ENCODE results near the gene RAP2B. TPM values are rescaled to one million over a fixed set of nuclear protein-coding genes. Genes with fewer than 3 reads are reported as not detected.
A peak's percentile ranks its signal among the peaks of the same experiment; 100 is the strongest.
"Not testable (repeated sequence)": the region's sequence is repeated elsewhere in the genome, so short reads cannot be mapped to it uniquely, and the experiment has no call there.

The RAP2B gene
- total RNA-seq, 2 experiments from 2014 or later, result 10.4 TPM

DNA sequence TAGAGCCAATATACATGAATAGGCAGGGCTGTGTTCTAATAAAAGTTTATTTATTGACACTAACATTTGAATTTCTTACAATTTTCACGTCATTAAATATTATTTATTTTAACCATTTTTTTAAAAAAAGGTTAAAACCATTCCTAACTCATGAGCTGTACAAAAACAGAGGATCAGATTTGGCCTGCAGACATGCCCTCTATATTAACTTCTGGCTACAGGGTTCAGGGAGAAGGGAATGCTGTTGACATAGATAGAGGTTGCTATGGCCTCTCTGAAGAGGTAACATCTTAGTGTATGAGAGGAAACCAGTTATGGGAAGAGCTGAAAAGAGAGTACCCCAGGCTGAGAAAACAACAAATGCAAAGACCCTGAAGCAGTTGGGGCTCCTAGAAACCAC lies 19.1 kb upstream of the RAP2B start:
- Mint-ChIP-seq H3K36me3 (ENCODE audit: low read depth) (no peaks in the 10 kb centered on the region), H3K4me3 (no peak overlapping the region), H3K27ac (no peak overlapping the region), H3K4me1 (peaks cover 29% of the 10 kb centered on the region), H3K9me3 (ENCODE audit: low read depth) (no peaks in the 10 kb centered on the region), H3K27me3 (no peaks in the 10 kb centered on the region)
- intact Hi-C loops (cut with DNase I, micrococcal nuclease), result no loop called here
- ChIA-PET POLR2A (no interaction called here), CTCF (interaction anchor here (0.6 to 1.2 kb wide), 3 partner anchors 19 to 253 kb away, joined by 3 to 4 read pairs (median 3); no protein-coding TSS in a partner anchor)
- DNase-seq (no peak), ATAC-seq (no peak)

- POLR2A ChIA-PET, result no interaction called here
- intact Hi-C loops (cut with DNase I, micrococcal nuclease), result no loop called here
- DNase-seq, result no peak
- no peak for ATAC-seq
- H3K9me3 Mint-ChIP-seq (ENCODE audit: low read depth), result peaks cover 2% of the 10 kb centered on the region
- CTCF ChIA-PET, result no interaction called here
- H3K27ac Mint-ChIP-seq, result no peak overlapping the region
- peaks cover 18% of the 10 kb centered on the region for H3K4me1 Mint-ChIP-seq
- no peak overlapping the region for H3K4me3 Mint-ChIP-seq
- H3K36me3 Mint-ChIP-seq (ENCODE audit: low read depth), result no peaks in the 10 kb centered on the region
- no peaks in the 10 kb centered on the region for H3K27me3 Mint-ChIP-seq
These were observed 18.0 kb upstream of the RAP2B start for GRCh38 chr3:153144071-153144470.

DNA sequence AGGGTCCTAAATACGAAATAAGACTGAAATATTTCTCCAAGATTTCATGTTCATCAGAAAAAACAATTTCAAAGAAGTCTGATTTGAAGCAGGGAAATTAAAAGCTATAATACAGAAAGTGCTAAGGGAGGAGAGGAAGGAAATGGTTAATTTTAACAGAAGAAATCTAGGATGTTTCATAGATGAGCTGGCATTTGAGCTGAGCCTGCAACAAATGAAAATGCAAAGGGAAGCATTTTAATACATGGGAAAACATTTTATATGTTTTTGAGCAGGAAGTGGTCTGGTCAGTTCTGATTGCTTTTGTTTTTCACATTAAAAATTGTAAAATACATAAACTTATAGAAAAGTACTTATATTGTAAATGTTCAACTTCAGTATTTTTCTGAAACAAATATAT lies 17.2 kb upstream of the RAP2B start:
- Mint-ChIP-seq H3K4me1 (peaks cover 13% of the 10 kb centered on the region), H3K27me3 (no peaks in the 10 kb centered on the region), H3K27ac (no peak overlapping the region), H3K9me3 (ENCODE audit: low read depth) (peaks cover 2% of the 10 kb centered on the region), H3K36me3 (ENCODE audit: low read depth) (no peaks in the 10 kb centered on the region), H3K4me3 (no peak overlapping the region)
- no peak for ATAC-seq
- no peak for DNase-seq
- intact Hi-C loops (cut with DNase I, micrococcal nuclease), result no loop called here
- ChIA-PET CTCF (no interaction called here), POLR2A (no interaction called here)

DNA sequence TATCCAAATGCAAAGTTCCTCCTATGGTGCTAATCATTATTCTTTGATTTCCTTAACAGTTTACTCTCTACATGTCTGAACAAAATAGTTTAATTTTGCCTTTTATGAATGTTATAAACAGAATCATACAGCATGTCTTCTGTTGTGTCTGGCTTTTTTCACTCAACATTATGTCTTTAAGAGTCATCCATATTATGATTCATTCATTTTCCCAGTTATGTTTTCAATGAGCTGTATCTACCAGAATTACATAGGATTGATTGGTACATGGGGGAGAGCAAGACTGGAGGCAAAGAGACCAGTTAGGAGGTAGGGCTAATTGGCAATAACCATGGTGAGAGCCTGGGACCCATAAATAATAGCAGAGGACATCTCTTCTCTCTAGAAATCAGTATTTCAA lies 16.6 kb upstream of the RAP2B start:
- Mint-ChIP-seq H3K27me3 (no peaks in the 10 kb centered on the region), H3K4me1 (peaks cover 10% of the 10 kb centered on the region), H3K27ac (no peak overlapping the region), H3K4me3 (no peak overlapping the region), H3K36me3 (ENCODE audit: low read depth) (no peaks in the 10 kb centered on the region), H3K9me3 (ENCODE audit: low read depth) (peaks cover 2% of the 10 kb centered on the region)
- ATAC-seq (peak; percentile 63), DNase-seq (no peak)
- ChIA-PET POLR2A (no interaction called here), CTCF (no interaction called here)
- intact Hi-C loops (cut with DNase I, micrococcal nuclease), result no loop called here

DNA sequence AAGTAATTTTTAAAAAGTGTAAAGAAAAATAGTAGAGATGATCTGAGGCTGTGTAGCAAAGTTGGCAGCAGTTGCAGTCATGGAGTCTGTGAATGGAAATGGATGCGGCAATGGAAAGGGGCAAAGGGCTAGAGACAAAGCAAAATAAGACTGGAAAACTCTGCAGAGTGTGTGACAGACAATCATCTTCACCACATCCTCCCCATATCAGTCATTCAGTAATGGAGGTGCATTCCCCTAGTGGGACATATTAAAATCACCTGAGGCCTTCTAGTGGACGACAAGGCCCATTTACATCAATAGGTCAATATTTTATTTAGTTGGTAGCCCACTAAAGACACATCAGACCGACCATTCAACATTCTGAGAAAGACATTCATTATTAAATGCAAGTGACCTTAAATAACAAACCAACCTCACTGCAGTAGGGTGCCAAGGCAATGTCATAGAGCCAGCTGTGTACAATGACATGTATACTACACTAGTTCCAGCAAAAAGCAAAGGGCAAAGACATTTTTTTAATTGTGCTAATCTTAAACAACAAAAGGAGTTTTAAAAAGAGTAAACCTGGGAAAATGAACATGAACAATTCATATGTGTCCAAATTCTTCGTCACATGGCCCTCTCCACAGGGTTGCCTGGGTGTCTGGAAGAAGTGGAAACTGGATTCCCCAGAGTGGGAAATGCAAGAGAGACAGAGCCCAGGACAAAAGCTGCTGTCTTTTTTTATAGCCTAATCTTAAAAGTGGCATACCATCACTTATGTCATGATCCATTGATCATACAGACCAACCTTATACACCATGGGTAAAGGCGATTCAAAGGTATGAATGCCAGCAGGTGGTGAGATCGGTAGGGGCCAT lies 15.6 kb upstream of the RAP2B start:
- ATAC-seq (peak; percentile 79), DNase-seq (no peak)
- peaks cover 2% of the 10 kb centered on the region for H3K9me3 Mint-ChIP-seq (ENCODE audit: low read depth)
- CTCF ChIA-PET, result interaction anchor here (0.6 kb wide), 1 partner anchor 484 kb away, joined by 3 read pairs; no protein-coding TSS in a partner anchor
- no peaks in the 10 kb centered on the region for H3K27me3 Mint-ChIP-seq
- H3K4me1 Mint-ChIP-seq, result peaks cover 7% of the 10 kb centered on the region
- no peak overlapping the region for H3K4me3 Mint-ChIP-seq
- POLR2A ChIA-PET, result no interaction called here
- H3K27ac Mint-ChIP-seq, result no peak overlapping the region
- no peaks in the 10 kb centered on the region for H3K36me3 Mint-ChIP-seq (ENCODE audit: low read depth)
- intact Hi-C loops (cut with DNase I, micrococcal nuclease), result no loop called here

GRCh38 chr3:153150991-153151390 lies 11.0 kb upstream of the RAP2B start:
- intact Hi-C loops (cut with DNase I, micrococcal nuclease), result no loop called here
- Mint-ChIP-seq H3K36me3 (ENCODE audit: low read depth) (no peaks in the 10 kb centered on the region), H3K27me3 (no peaks in the 10 kb centered on the region), H3K4me1 (peaks cover 2% of the 10 kb centered on the region), H3K27ac (no peak overlapping the region), H3K4me3 (no peak overlapping the region), H3K9me3 (ENCODE audit: low read depth) (peaks cover 2% of the 10 kb centered on the region)
- ATAC-seq, result no peak
- POLR2A ChIA-PET, result no interaction called here
- CTCF ChIA-PET, result no interaction called here
- no peak for DNase-seq

GRCh38 chr3:153155786-153156185 lies 6.2 kb upstream of the RAP2B start:
- POLR2A ChIA-PET, result not testable (repeated sequence)

DNA sequence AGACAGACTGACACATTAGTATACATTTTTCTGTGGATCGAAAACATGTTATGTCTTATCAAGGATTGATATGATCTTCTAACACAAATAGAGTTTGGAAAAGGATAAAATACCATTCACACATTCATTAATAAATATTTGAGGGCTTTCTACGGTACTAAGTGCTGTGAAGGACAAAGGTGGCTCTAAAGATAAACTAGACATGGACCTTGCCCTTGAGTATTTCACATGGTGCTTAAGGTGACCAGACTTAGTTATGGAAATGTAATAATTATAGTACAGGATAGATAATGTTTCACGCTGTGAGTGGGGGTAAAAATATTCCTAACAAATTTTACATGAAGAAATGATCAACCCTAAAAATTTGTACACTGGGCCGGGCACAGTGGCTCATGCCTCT lies 3.8 kb upstream of the RAP2B start:
- peaks cover 7% of the 10 kb centered on the region for H3K4me1 Mint-ChIP-seq
- H3K36me3 Mint-ChIP-seq (ENCODE audit: low read depth), result no peaks in the 10 kb centered on the region
- H3K4me3 Mint-ChIP-seq, result no peak overlapping the region
- ChIA-PET CTCF (interaction anchor here (0.8 kb wide), 2 partner anchors 132 to 987 kb away, joined by 3 to 4 read pairs; no protein-coding TSS in a partner anchor), POLR2A (no interaction called here)
- no peaks in the 10 kb centered on the region for H3K9me3 Mint-ChIP-seq (ENCODE audit: low read depth)
- intact Hi-C loops (cut with DNase I, micrococcal nuclease), result no loop called here
- DNase-seq (no peak), ATAC-seq (no peak)
- no peak overlapping the region for H3K27ac Mint-ChIP-seq
- H3K27me3 Mint-ChIP-seq, result no peaks in the 10 kb centered on the region

More at GRCh38 chr3:153155786-153156185, 6.2 kb upstream of the RAP2B start:
- CTCF ChIA-PET; H3K4me3 Mint-ChIP-seq; H3K4me1 Mint-ChIP-seq; H3K27me3 Mint-ChIP-seq; H3K9me3 Mint-ChIP-seq (ENCODE audit: low read depth); ATAC-seq; H3K36me3 Mint-ChIP-seq (ENCODE audit: low read depth); H3K27ac Mint-ChIP-seq; intact Hi-C loops (cut with DNase I, micrococcal nuclease); DNase-seq: not testable (repeated sequence)

- DNase-seq (no peak), ATAC-seq (no peak)
- peaks cover 7% of the 10 kb centered on the region for H3K36me3 Mint-ChIP-seq (ENCODE audit: low read depth)
- H3K27me3 Mint-ChIP-seq, result no peaks in the 10 kb centered on the region
- peaks cover 11% of the 10 kb centered on the region for H3K4me1 Mint-ChIP-seq
- no peak overlapping the region for H3K4me3 Mint-ChIP-seq
- no peaks in the 10 kb centered on the region for H3K9me3 Mint-ChIP-seq (ENCODE audit: low read depth)
- CTCF ChIA-PET, result no interaction called here
- H3K27ac Mint-ChIP-seq, result peak overlapping the region; percentile 8
- POLR2A ChIA-PET, result interaction anchor here (0.6 kb wide), 1 partner anchor 126 kb away, joined by 4 read pairs; no protein-coding TSS in a partner anchor
- intact Hi-C loops (cut with DNase I, micrococcal nuclease), result no loop called here
These were observed 2.9 kb upstream of the RAP2B start for GRCh38 chr3:153158961-153159735.

- DNase-seq, result no peak
- ChIA-PET POLR2A (interaction anchor here (0.5 to 1.5 kb wide), 4 partner anchors 29 to 843 kb away, joined by 3 to 5 read pairs (median 4); no protein-coding TSS in a partner anchor), CTCF (interaction anchor here (0.6 to 2.0 kb wide), 4 partner anchors 50 to 799 kb away, joined by 3 to 6 read pairs (median 4); no protein-coding TSS in a partner anchor)
- Mint-ChIP-seq H3K27ac (peak overlapping the region; percentile 97), H3K4me3 (peak overlapping the region; percentile 97), H3K4me1 (peaks cover 18% of the 10 kb centered on the region), H3K27me3 (no peaks in the 10 kb centered on the region), H3K9me3 (ENCODE audit: low read depth) (no peaks in the 10 kb centered on the region), H3K36me3 (ENCODE audit: low read depth) (peaks cover 10% of the 10 kb centered on the region)
- ATAC-seq, result no peak
- intact Hi-C loops (cut with DNase I, micrococcal nuclease), result loop anchor here (1.0 to 10.0 kb wide), 9 partner anchors 22 to 1958 kb away; partner anchors contain the start of gene GPR171 (in 1 of the 2)
These were observed 2.1 kb upstream of the RAP2B start for GRCh38 chr3:153159771-153160397.

All from activated CD4-positive, alpha-beta T cell treated with anti-CD3 and anti-CD28 coated beads for 36 hours (primary cell).